Ureter (tissue), 1 donor: ENCODE measurements around the gene CCDC60. TPM values are rescaled to one million over a fixed set of nuclear protein-coding genes. Genes with fewer than 3 reads are reported as not detected.

Experiments used
- DNase-seq: peaks from one replicate; pipeline ENCODE4 v3.0.0-alpha.2; 2020; ENCODE audit warnings: low spot score
- total RNA-seq: library from RNA; stranded (reverse); gene quantifications from one replicate; pipeline ENCODE4 v1.2.4, GENCODE V29; 2023
- donor health status: DM: yes; HTN: yes; CAD: no.

The CCDC60 gene
- total RNA-seq, 1 donor from 2014 or later: 4.8 TPM

DNA sequence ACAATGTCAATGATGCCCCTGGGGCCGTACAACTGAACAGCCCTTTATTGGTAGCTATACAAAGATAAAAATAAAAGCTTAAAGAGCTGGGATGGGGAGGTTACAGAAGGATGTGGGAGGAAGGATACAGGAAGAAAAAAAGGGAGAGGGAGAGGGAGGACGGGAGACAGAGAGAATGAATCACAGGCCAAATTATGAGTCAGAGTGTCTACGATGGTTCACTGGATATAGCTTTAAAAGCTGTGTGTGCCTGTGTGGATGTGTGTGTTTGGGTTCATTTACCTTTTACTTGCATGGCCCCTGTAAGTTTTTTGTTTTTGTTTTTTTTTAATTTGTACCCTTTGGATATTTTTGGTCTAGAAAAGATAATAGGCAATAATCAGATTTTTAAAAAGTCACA lies 111.9 kb downstream of the CCDC60 start:
- DNase-seq: no peak

DNA sequence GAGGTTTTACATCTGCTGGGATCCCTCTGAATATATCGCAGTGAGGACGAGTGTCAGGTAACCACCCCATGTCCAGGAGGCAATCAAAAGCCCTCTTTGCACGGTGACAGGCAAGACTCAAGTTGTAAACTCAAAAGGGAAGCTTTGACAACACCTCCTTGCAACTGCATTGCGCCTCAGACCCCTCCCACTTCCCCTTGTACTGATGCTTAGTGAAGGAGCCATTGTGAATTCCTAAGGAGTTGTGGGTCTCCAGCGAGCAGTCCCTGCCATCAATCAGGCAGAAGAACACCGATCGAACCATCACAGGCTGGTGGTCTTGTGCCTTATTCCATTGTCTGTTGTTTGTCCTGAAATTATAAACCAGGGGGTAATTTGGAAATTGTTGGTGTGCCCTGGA lies 112.6 kb downstream of the CCDC60 start:
- no peak for DNase-seq

DNA sequence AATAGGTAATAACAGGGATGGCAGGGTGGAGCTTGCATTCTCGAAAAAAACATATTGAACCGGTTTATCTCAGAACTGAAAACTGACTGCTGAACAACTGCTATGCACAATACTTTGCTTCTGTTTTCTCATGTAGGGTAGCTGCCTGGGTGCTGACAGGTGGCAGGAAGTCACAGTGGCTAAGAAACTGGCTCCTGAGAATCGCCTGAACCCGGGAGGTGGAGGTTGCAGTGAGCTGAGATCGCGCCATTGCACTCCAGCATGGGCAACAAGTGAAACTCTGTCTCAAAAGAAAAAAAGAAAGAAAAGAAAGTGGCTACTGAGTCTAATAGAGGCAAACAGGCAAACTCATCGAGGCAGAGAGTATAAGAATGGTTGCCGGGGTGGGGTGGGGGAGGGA lies 113.1 kb downstream of the CCDC60 start:
- DNase-seq: no peak

DNA sequence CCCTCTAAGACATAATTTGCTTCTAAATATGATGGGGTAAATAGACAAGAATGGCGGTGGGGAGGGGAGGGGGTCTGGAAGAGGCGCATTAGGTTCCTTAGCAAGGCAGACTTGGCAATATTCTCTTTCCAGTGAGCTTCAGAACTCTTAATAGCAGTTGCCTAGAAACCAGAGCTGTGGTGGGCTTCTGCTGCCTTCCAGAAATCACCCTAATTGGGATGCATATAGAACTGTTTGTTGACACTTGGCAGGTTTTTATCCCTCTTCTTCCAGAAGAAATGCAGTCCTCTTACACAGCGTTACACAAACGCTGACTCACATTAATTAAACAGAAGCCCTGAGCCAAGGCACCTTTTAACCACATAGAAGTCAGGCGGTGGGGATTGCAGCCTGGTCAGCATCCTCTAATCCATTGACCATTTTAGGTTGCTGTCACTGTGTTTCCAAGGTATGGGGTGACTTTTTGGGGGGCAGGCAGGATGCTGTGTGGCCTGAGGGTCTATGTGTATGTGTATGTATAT lies 114.1 kb downstream of the CCDC60 start:
- no peak for DNase-seq

DNA sequence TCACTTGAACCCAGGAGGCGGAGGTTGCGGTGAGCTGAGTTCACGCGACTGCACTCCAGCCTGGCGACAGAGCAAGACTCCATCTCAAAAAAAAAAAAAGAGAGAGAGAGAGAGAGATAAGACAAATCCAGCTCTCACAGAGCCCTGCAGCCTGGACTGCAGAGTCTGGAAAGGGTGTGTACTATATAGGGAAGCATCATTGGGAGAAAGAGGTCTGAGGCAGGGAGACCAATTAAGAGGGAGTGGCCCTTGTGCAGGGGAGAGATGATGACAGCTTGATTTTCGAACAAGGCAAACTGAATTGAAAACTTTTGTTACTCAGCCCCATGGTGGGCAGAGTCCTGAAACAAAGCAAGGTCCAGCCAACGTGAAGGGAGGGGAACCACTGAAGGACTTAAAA lies 116.2 kb downstream of the CCDC60 start:
- DNase-seq: no peak

GRCh38 chr12:119456824-119457223 lies 122.3 kb downstream of the CCDC60 start:
- DNase-seq: no peak

DNA sequence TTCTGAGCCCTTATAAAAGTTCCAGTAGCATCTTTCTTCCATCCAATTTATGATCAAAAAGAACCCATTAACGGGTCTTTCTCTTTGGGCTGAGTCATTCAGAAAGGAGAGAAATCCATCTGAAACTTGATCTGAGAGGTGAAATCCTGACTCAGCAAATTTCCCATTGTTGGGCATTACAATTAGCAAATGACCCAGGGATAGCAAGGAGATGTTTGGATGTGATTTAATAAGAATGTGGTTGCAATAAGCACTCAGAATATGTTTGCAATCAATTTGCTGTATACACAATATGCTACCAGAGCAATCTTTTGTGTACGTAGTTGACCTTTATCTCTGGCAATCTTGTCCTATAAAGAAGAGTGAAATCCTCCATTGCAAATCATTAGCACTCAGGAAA lies 122.7 kb downstream of the CCDC60 start:
- no peak for DNase-seq

DNA sequence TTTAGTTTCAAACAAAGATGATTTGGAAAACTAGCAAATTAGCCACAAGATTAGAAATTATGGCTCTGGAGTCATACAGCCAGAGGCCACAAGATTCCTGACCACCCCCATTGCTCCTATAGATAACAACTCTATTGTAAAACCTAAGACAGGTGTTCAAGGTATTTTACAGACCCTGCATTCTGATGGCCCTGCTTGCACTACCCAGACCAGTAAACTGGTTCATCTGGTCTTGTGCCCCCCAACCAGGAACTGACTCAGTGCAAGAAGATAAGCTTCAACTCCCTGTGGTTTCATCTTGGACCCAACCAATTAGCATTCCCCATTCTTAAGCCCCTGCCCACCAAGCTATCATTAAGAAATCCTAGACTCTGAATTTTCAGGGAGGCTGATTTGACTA lies 125.0 kb downstream of the CCDC60 start:
- DNase-seq: no peak

- DNase-seq: no peak
Measured at GRCh38 chr12:119460876-119461275, 126.3 kb downstream of the CCDC60 start.

GRCh38 chr12:119461636-119462214 lies 127.2 kb downstream of the CCDC60 start:
- DNase-seq: no peak

- no peak for DNase-seq
Measured at GRCh38 chr12:119463211-119463926, 128.8 kb downstream of the CCDC60 start.

- no peak for DNase-seq
Measured at GRCh38 chr12:119468296-119468695, 133.8 kb downstream of the CCDC60 start.

DNA sequence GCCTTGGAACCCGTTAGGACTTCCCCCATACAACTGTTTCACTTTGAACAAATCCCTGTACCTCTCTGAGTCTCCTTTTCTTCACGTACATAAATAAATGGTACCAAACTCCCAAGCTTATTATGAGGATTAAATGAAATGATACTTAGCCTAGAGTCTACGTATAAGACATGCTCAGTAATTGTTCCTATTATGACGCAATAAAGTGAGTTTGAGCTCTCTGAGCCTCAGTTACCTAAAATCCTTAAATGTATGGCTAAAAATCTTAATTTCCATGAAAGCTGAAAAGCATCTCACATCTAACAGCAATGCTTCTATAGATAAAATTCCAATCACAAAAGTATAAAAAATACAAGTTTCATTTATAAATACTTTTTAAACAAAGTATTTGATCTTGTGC lies 141.1 kb downstream of the CCDC60 start:
- DNase-seq: no peak

GRCh38 chr12:119476951-119477350 lies 142.4 kb downstream of the CCDC60 start:
- DNase-seq: no peak

DNA sequence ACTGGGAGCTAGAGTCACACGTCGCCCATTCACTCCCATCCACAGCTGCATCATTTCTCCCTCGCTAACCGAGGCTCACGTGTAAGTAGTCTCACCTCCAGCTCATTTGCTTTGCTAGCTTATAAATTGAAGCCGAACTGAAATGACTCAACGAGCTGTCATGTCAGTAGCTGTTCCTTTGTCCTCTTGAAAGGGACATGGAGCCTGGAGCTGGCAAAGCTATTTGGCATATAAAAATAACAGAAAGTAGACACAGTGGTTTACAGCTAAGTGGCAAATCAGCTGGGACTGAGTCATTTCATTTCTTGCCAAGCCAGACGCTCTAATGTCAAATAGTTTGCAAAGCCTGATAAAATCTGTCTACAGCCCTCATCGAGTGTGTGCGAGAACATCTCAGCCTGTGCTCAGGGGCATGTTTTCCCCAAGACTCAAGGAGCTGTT lies 144.6 kb downstream of the CCDC60 start:
- no peak for DNase-seq

GRCh38 chr12:119480551-119480950 lies 146.0 kb downstream of the CCDC60 start:
- no peak for DNase-seq

GRCh38 chr12:119486599-119487154 lies 152.1 kb downstream of the CCDC60 start:
- DNase-seq: no peak

DNA sequence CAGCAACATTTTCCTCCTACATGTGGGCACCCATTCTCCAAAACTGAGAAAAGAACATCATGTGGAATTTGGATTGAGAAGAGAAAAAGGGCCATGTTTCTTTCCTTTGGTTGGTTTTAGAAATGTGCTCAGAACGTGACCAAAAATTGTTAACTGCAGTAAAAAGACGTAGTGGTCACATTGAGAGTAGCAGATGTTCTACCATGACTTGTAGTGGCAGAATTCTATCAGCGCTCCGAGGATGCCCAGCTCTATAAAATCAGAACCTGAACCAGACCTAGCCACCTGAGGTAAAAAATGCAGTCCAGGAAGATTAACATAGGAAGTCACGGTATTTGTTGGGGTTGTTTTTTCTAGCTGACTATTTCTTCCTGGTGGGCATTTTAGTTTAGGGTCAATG lies 157.3 kb downstream of the CCDC60 start:
- DNase-seq: no peak

DNA sequence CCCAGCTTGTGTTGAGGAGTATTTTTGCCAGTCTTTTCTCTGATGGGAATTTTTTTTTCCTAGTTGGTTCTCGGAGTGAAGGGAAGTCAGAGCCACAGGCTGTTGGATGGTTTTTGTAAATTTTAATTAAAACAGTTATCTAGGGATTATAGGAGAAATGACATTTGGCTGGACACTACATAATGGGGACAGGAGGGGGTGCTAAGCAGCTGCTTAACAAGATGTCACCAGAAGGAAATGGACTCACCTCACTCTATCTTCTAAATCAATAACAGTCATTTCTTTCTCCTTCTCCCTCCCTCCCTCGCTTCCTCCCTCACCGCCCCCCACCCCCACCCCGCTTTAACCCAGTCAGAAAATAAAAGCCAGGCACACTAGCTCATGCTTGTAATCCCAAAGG lies 165.7 kb downstream of the CCDC60 start:
- DNase-seq: no peak

GRCh38 chr12:119501052-119501451 lies 166.5 kb downstream of the CCDC60 start:
- DNase-seq: no peak

DNA sequence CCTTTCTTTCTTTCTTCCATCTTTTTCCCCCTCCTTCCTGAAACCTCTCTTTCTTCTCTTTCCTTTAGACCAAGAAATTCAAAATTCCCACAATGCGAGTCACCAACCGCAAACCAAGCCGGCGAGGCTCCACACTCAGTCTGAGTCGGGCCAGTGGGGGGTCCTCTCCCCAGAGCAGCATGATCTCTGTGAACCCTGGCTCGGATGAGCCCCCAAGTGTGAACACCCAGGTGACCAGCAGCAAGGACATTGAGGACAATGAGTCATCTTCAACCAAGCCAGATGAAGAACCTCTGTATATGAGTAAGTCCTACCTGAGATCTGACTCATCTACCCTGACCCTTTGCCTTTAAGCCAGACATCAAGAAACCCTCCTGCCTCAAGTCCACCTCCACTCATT lies 170.5 kb downstream of the CCDC60 start:
- DNase-seq: no peak

DNA sequence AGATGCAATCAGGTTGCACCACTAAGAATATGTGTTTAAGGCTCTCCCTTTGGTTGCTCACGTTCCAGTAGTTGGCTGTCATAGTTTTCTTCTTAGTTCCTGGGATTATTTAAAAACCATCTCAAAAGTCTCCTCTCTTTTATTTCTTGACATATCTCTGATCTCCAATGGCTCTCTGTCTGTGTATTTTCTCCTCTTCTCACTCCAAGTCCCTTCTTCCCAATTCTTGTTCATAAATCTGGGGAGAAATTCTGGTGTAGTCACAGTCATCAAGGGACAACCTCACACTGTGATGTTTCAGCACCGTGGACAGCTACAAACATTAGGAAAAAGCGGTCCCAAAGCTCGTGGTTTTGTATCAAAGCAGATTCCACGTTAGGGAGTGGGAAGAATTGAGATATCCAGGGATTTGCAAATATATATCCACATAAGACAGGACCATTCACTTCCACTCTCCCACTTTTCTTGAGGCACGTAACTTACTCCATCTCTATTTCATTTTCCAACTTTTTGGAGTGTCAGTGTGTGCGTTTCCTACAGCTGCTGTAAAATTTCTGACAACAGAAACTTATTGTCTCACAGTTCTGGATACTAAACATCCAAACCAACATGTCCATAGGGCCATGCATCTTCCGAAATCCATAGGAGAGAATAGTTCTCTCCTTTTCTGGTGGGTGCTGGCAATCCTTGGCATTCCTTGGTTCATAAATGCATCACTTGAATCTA lies 178.4 kb downstream of the CCDC60 start:
- no peak for DNase-seq

DNA sequence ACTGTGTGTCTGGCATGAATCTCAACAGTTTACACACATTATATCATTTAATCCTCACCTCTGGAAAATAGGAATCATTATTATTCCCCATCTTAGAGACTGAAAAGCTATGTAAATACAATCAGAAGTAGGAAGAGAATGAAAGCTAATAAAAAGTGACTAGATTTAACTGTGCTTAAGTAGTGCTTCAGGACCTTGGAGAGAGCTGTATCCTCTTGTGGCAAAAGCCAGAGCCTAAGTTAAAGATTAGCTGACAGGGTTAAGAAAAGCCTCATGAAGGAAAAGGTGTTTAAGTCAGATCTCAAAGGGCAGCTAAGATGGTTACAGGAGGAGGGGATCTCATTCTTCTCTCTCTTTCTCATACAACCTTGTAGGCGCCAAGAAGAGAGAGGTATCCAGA lies 193.7 kb downstream of the CCDC60 start:
- DNase-seq: no peak
